ENCODE data around the gene GIMAP6. TPM values are rescaled to one million over a fixed set of nuclear protein-coding genes. Genes with fewer than 3 reads are reported as not detected.
"Not testable (repeated sequence)": the region's sequence is repeated elsewhere in the genome, so short reads cannot be mapped to it uniquely, and the experiment has no call there.

The GIMAP6 gene
- total RNA-seq, result 1 to 10 TPM; 3.9 to 6.1 TPM
- polyA plus RNA-seq (ENCODE audit: insufficient read depth, low read depth, low replicate concordance), result 16.2 TPM
- long read RNA-seq, donor 1, partial matches to known transcripts, result 0 of 4 reads
- long read RNA-seq, donor 1, other reads (novel, unspliced or antisense), result 0 of 4 reads
- long read RNA-seq, donor 2, partial matches to known transcripts, result 0 of 2 reads
- long read RNA-seq, donor 2, other reads (novel, unspliced or antisense), result 0 of 2 reads

DNA sequence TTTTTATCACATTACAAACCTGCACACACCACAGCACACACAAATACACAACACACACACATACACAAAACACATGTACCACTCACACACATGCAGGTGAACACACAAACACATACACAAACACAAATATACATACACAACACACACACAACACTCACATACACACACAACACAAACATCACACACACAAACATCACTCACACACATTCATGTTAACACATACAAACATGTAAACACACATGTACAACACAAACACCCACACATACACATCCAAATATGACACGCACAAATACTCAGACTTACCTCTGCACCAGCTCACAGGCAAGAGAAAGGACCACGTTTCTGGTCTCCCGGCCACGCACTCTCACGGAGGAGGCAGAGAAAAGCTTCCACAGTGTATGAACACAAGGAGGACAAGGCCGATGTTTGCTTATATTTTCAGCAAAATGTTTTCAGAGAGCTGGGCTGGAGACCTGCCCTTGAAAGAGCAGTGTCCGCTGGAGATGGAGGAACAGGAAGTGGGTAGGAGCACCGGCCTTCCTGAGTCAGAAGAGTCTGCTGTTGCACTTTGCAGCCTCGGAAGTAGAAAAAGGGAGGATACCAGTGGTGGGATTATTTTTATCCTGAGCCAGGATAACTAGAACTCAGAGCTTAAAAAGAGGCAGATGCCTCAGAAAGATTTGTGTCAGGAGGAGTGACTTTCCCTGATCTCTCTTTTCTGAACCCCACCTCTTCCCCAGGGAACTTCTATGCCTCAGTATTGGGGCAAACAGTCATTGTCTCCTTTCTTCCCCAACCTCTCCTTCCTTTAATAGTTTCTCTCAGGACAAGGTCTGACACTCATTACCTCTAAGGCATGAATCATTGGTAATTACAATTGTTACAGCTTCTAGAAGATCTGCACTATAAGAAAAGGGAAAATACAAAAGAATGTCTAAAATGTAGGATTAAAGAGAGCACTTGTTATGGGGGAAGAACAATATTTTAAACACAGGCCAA is at the start of gene GIMAP6:
TSS of gene GIMAP6 (minus strand) at position 520 of the 999 bp plus-strand sequence. CDS start 2,243 bp downstream, outside the sequence.
- intact Hi-C loops (cut with DNase I; ENCODE audit: low total_unique reads), result no loop called here
- Histone ChIP-seq H3K36me3 (ENCODE audit: low read depth, missing control alignments) (no peaks in the 10 kb centered on the region), H3K27me3 (no peaks in the 10 kb centered on the region), H3K4me3 (no peak within 1 kb of the TSS), H3K4me1 (no peaks in the 10 kb centered on the region), H3K9me3 (no peaks in the 10 kb centered on the region), H3K27ac (peak within 1 kb of the TSS in 1 of 2 donors; percentile 30)
- no peak for DNase-seq
- WGBS, 2 donors, result 71 to 73% methylated on average over 9 of the region's 9 CpGs
- TF ChIP-seq, protein P1, sequence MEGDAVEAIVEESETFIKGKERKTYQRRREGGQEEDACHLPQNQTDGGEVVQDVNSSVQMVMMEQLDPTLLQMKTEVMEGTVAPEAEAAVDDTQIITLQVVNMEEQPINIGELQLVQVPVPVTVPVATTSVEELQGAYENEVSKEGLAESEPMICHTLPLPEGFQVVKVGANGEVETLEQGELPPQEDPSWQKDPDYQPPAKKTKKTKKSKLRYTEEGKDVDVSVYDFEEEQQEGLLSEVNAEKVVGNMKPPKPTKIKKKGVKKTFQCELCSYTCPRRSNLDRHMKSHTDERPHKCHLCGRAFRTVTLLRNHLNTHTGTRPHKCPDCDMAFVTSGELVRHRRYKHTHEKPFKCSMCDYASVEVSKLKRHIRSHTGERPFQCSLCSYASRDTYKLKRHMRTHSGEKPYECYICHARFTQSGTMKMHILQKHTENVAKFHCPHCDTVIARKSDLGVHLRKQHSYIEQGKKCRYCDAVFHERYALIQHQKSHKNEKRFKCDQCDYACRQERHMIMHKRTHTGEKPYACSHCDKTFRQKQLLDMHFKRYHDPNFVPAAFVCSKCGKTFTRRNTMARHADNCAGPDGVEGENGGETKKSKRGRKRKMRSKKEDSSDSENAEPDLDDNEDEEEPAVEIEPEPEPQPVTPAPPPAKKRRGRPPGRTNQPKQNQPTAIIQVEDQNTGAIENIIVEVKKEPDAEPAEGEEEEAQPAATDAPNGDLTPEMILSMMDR (IDR thresholded peaks at IDR 0.05), result no peak
- no peak for TF ChIP-seq POLR2A (IDR thresholded peaks at IDR 0.05)

DNA sequence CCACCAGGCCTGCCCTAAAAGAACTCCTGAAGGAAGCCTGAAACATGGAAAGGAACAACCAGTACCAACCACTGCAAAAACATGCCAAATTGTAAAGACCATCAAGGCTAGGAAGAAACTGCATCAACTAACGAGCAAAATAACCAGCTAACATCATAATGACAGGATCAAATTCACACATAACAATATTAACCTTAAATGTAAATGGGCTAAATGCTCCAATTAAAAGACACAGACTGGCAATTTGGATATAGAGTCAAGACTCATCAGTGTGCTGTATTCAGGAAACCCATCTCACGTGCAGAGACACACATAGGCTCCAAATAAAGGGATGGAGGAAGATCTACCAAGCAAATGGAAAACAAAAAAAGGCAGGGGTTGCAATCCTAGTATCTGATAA is 48.2 kb upstream of the GIMAP6 start:
- WGBS, 2 donors, result 96 to 100% methylated on average over 2 of the region's 2 CpGs

DNA sequence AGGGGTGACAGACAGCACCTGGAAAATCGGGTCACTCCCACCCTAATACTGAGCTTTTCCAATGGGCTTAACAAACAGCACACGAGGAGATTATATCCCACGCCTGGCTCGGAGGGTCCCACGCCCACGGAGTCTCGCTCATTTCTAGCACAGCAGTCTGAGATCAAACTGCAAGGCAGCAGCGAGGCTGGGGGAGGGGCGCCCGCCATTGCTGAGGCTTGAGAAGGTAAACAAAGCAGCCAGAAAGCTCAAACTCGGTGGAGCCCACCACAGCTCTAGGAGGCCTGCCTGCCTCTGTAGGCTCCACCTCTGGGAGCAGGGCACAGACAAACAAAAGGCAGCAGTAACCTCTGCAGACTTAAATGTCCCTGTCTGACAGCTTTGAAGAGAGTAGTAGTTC is 46.4 kb upstream of the GIMAP6 start:
- H3K27ac ChIP-seq; H3K4me1 ChIP-seq; H3K9me3 ChIP-seq; H3K36me3 ChIP-seq (ENCODE audit: low read depth, missing control alignments); DNase-seq; H3K27me3 ChIP-seq; intact Hi-C loops (cut with DNase I; ENCODE audit: low total_unique reads); H3K4me3 ChIP-seq: not testable (repeated sequence)
- 84 to 89% methylated on average over 10 to 11 of the region's 11 CpGs for WGBS, 2 donors

More for the DNA sequence above, 48.2 kb upstream of the GIMAP6 start:
- H3K4me3 ChIP-seq; intact Hi-C loops (cut with DNase I; ENCODE audit: low total_unique reads); H3K9me3 ChIP-seq; H3K27me3 ChIP-seq; H3K27ac ChIP-seq; H3K4me1 ChIP-seq; DNase-seq; H3K36me3 ChIP-seq (ENCODE audit: low read depth, missing control alignments): not testable (repeated sequence)

DNA sequence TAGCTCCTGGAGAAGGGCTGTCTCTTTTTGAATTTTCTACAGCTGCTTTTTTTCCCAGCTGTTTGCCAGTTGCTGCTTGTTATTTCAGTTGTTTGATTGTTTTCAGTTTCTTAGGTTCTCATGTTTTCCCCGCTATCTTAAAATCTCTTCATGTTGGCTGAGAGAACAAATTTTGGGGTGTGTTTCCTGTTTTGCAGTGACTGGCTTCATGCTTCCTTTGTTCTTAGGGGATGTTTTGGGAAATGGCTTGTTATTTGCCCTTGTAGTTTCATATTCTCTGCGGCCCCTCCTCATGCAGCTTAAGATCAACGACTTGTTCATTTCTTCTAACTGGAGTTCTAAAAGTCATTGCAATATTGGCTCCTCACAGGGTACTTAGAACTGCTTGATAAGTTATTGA is 44.7 kb upstream of the GIMAP6 start:
- H3K36me3 ChIP-seq (ENCODE audit: low read depth, missing control alignments); DNase-seq; intact Hi-C loops (cut with DNase I; ENCODE audit: low total_unique reads); H3K4me3 ChIP-seq; H3K27ac ChIP-seq; H3K4me1 ChIP-seq; H3K9me3 ChIP-seq; H3K27me3 ChIP-seq: not testable (repeated sequence)
- 67 to 68% methylated on average over 3 of the region's 3 CpGs for WGBS, 2 donors

DNA sequence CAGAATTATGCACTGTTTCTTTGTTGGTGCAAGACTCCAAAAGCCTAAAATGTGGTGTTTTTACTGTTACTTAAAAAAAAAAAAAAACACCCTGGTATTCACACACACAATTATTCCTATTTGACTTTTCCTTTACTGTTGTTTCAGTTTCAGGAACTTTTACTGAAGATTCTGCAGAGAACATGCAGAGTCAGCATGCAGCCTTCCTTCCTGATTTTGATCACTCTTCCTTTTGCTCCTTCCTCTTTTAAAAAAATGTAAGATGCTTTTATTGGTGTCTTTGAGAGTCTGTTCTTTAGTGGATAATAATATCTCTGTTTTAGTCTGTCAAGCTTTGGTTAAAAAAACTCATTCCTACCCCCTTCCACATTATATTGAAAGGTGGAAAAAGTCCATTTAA is 44.1 kb upstream of the GIMAP6 start:
- H3K36me3 ChIP-seq (ENCODE audit: low read depth, missing control alignments); H3K4me1 ChIP-seq; H3K27ac ChIP-seq; H3K4me3 ChIP-seq; H3K9me3 ChIP-seq; H3K27me3 ChIP-seq; intact Hi-C loops (cut with DNase I; ENCODE audit: low total_unique reads); DNase-seq: not testable (repeated sequence)

DNA sequence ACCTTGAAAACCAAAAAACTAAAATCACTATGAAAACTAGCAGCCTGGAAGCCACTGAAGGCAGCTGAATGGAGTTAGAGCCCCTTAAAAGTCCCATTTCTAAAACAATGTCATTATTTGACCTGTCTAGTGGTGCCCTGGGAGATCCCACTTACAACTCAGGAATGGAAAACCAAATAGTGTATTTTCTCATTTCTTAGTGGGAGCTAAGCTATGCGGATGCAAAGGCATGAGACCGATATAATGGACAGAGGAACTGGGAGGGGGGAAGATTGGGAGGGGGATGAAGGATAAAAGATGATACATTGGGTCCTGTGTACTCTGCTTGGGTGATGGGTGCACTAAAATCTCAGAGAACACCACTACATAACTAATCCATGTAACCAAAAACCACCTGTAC is 43.5 kb upstream of the GIMAP6 start:
- H3K27me3 ChIP-seq, result no peaks in the 10 kb centered on the region
- H3K4me1 ChIP-seq, result no peaks in the 10 kb centered on the region
- H3K9me3 ChIP-seq, result no peaks in the 10 kb centered on the region
- H3K4me3 ChIP-seq, result no peak overlapping the region
- intact Hi-C loops (cut with DNase I; ENCODE audit: low total_unique reads), result no loop called here
- H3K36me3 ChIP-seq (ENCODE audit: low read depth, missing control alignments), result no peaks in the 10 kb centered on the region
- TF ChIP-seq, protein P1 (IDR thresholded peaks at IDR 0.05), result no peak
- TF ChIP-seq POLR2A (IDR thresholded peaks at IDR 0.05), result no peak
- WGBS, 2 donors, result 69 to 75% methylated on average over 2 of the region's 2 CpGs
- no peak for DNase-seq
- H3K27ac ChIP-seq, result no peak overlapping the region

DNA sequence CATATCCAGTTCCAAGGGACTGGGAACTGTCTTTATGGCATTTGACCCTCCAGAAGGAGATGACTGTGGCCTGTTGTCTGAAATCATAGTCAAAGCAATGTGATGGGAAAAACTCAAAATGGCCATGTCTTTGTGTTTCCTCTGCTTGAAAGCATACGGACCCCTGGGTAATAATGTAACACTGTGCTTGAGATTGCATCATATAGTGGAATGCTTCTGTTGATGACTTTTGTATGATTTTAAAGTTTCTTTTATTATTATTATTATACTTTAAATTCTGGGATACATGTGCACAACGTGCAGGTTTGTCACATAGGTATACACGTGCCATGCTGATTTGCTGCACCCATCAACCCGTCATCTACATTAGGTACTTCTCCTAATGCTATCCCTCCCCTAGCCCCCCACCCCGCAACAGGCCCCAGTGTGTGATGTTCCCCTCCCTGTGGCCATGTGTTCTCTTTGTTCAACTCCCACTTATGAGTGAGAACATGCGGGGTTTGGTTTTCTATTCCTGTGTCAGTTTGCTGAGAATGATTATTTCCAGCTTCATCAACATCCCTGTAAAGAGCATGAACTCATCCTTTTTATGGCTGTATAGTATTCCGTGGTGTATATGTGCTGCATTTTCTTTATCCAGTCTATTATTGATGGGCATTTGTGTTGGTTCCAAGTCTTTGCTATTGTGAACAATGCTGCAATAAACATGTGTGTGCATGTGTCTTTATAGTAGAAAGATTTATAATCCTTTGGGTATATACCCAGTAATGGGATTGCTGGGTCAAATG is 39.8 kb upstream of the GIMAP6 start:
- DNase-seq; intact Hi-C loops (cut with DNase I; ENCODE audit: low total_unique reads); H3K4me1 ChIP-seq; H3K27ac ChIP-seq; H3K9me3 ChIP-seq; H3K27me3 ChIP-seq; H3K36me3 ChIP-seq (ENCODE audit: low read depth, missing control alignments); H3K4me3 ChIP-seq: not testable (repeated sequence)
- 84 to 86% methylated on average over 7 of the region's 7 CpGs for WGBS, 2 donors
